ENCODE data around the gene DDX59. TPM values are rescaled to one million over a fixed set of nuclear protein-coding genes. Genes with fewer than 3 reads are reported as not detected.

DDX59 gene
- total and polyA plus RNA-seq, 9 of the 15 experiments (the other 6 are each of a cell fraction or from before 2014, with no cell fraction given) = 8.3 to 30.4 (median 19.8) TPM

- FAIRE-seq = no peak
- TF ChIP-seq ZNF644 (tag; IDR thresholded peaks at IDR 0.05; ENCODE audit: low read depth) (no peak), HNRNPLL (IDR thresholded peaks at IDR 0.05; ENCODE audit: low read depth, low read length, poor library complexity, severe bottlenecking) (no peak), TAF9B (IDR thresholded peaks at IDR 0.05; ENCODE audit: partially characterized antibody) (no peak), ZNF133 (CRISPR knock-in tag; IDR thresholded peaks at IDR 0.05) (no peak), ZNF551 (CRISPR knock-in tag; IDR thresholded peaks at IDR 0.05) (no peak), HSF4 (CRISPR knock-in tag; IDR thresholded peaks at IDR 0.05; ENCODE audit: borderline replicate concordance) (no peak), NR3C1 (CRISPR knock-in tag; IDR thresholded peaks at IDR 0.05) (no peak), ARNT (IDR thresholded peaks at IDR 0.05) (no peak), ZNF695 (CRISPR knock-in tag; IDR thresholded peaks at IDR 0.05) (no peak), XRCC4 (IDR thresholded peaks at IDR 0.05; ENCODE audit: extremely low read depth, insufficient read depth, insufficient read length) (no peak), DLX4 (CRISPR knock-in tag; IDR thresholded peaks at IDR 0.05) (no peak), SP2 (IDR thresholded peaks at IDR 0.05; ENCODE audit: extremely low read depth, low read depth, low read length, poor library complexity, severe bottlenecking) (no peak), ZNF280B (CRISPR knock-in tag; IDR thresholded peaks at IDR 0.05) (no peak), KLF16 (IDR thresholded peaks at IDR 0.05) (no peak), ZNF395 (CRISPR knock-in tag; IDR thresholded peaks at IDR 0.05) (no peak)
- TF ChIP-seq, protein P1, sequence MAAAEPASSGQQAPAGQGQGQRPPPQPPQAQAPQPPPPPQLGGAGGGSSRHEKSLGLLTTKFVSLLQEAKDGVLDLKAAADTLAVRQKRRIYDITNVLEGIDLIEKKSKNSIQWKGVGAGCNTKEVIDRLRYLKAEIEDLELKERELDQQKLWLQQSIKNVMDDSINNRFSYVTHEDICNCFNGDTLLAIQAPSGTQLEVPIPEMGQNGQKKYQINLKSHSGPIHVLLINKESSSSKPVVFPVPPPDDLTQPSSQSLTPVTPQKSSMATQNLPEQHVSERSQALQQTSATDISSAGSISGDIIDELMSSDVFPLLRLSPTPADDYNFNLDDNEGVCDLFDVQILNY (CRISPR knock-in tag; IDR thresholded peaks at IDR 0.05) = no peak
- TF ChIP-seq, protein P2, sequence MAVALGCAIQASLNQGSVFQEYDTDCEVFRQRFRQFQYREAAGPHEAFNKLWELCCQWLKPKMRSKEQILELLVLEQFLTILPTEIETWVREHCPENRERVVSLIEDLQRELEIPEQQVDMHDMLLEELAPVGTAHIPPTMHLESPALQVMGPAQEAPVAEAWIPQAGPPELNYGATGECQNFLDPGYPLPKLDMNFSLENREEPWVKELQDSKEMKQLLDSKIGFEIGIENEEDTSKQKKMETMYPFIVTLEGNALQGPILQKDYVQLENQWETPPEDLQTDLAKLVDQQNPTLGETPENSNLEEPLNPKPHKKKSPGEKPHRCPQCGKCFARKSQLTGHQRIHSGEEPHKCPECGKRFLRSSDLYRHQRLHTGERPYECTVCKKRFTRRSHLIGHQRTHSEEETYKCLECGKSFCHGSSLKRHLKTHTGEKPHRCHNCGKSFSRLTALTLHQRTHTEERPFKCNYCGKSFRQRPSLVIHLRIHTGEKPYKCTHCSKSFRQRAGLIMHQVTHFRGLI (CRISPR knock-in tag; IDR thresholded peaks at IDR 0.05) = no peak
Observed at GRCh38 chr1:200629876-200630514, 39.7 kb downstream of the DDX59 start.

More at GRCh38 chr1:200629876-200630514, 39.7 kb downstream of the DDX59 start:
- intact Hi-C loops (cut with micrococcal nuclease) (loop anchor here (5.0 kb wide), 1 partner anchor 107 kb away; the partner anchor contains the start of gene CAMSAP2), in situ Hi-C loops (cut with MboI) (no loop called here)
- ATAC-seq (no peak), DNase-seq (ENCODE audit: extremely low read depth in 1 of 4, low spot score in 3 of 4) (no peak)
- Histone ChIP-seq H3K9me1 (ENCODE audit: control insufficient read depth, insufficient read depth, low read length) (no peaks in the 10 kb centered on the region), H3K27ac (ENCODE audit: extremely low read depth, low read depth, low read length) (no peak overlapping the region), H3K36me3 (ENCODE audit: control insufficient read depth, insufficient read depth, low read length) (no peaks in the 10 kb centered on the region), H3K4me2 (ENCODE audit: insufficient read depth, low read length) (no peak overlapping the region), H2AFZ (ENCODE audit: low read depth, low read length) (peak overlapping the region; percentile 46; the same call in 1 of the 2 replicates), H4K20me1 (replicated peaks; ENCODE audit: control insufficient read depth, insufficient read depth, low read length) (no peaks in the 10 kb centered on the region), H3K9ac (ENCODE audit: insufficient read depth in 1 of 2, low read depth in 2 of 2, low read length in 2 of 2) (peak overlapping the region in 1 of 2 experiments; percentile 23; a peak in 1 of 4 replicates), H3K4me3 (no peak overlapping the region), H3K79me2 (ENCODE audit: control insufficient read depth, insufficient read depth, low read length) (no peaks in the 10 kb centered on the region), H3K9me3 (replicated peaks; ENCODE audit: control insufficient read depth, insufficient read depth, low read depth, low read length) (no peaks in the 10 kb centered on the region), H3K27me3 (ENCODE audit: control insufficient read depth in 2 of 2, insufficient read depth in 2 of 2, low read length in 2 of 2) (no peaks in the 10 kb centered on the region), H3K4me1 (replicated peaks in 1 of 2; ENCODE audit: control insufficient read depth in 2 of 2, insufficient read depth in 2 of 2, low read length in 2 of 2) (peaks cover 0 to 10% of the 10 kb centered on the region in 2 experiments; a peak in 2 of 5 replicates)
- no TSS peak for BruUV-seq (replicated peaks)
- ChIA-PET CTCF (ENCODE audit: low intra/inter-chr PET ratio) (no interaction called here), POLR2A (interaction anchor here (1.0 to 1.3 kb wide), 4 partner anchors 9 to 40 kb away, joined by 3 to 6 read pairs (median 4); partner anchors contain the start of genes DDX59 and KIF14)
- WGBS (ENCODE audit: insufficient coverage, low coverage, missing lambda C conversion rate) = 65% methylated on average over 9 of the region's 9 CpGs

Measured in K562 (cell line).